ENCODE results near the gene CNTN4. TPM values are rescaled to one million over a fixed set of nuclear protein-coding genes. Genes with fewer than 3 reads are reported as not detected.

CNTN4 gene
- total and polyA plus RNA-seq, 2 donors (not counting 3 experiments of a cell fraction or from before 2014, with no cell fraction given): not detected

GRCh38 chr3:2958551-2958950 lies 859.9 kb downstream of the CNTN4 start:
- no peak for DNase-seq (ENCODE audit: low read depth, low spot score)
- no peaks in the 10 kb centered on the region for H4K20me1 ChIP-seq (replicated peaks; ENCODE audit: control insufficient read depth, extremely low read depth, insufficient read depth, low read length)
- no peaks in the 10 kb centered on the region for H3K9me1 ChIP-seq (replicated peaks; ENCODE audit: control insufficient read depth, extremely low read depth, insufficient read depth, low read length)
- H3K27me3 ChIP-seq (ENCODE audit: control insufficient read depth in 2 of 2, insufficient read depth in 2 of 2, low read length in 2 of 2): no peaks in the 10 kb centered on the region
- ChIA-PET CTCF (no interaction called here), POLR2A (no interaction called here)
- no peak overlapping the region for H3K4me3 ChIP-seq (replicated peaks in 1 of 3; ENCODE audit: insufficient read depth in 1 of 3, low read depth in 1 of 3, low read length in 3 of 3)
- TF ChIP-seq POLR2AphosphoS5 (IDR thresholded peaks at IDR 0.05; ENCODE audit: insufficient read depth, low read depth, low read length) (no peak), CTCF (IDR thresholded peaks at IDR 0.05; ENCODE audit: extremely low read depth in 1 of 2, insufficient read depth in 1 of 2, low read depth in 1 of 2, low read length in 2 of 2) (no peak), JUN (IDR thresholded peaks at IDR 0.05; ENCODE audit: borderline replicate concordance, insufficient read depth, insufficient read length, low read depth) (no peak)
- FAIRE-seq: no peak
- peaks cover 1% of the 10 kb centered on the region for H3K9me3 ChIP-seq (replicated peaks; ENCODE audit: control insufficient read depth, insufficient read depth, low read length)
- no peak overlapping the region for H3K4me2 ChIP-seq (ENCODE audit: insufficient read depth, low read length)
- no peaks in the 10 kb centered on the region for H3K4me1 ChIP-seq (ENCODE audit: control insufficient read depth, extremely low read depth, insufficient read depth, low read length)
- BruUV-seq (replicated peaks): no TSS peak
- H3K27ac ChIP-seq (ENCODE audit: insufficient read depth, low read depth, low read length): no peak overlapping the region
- H3K79me2 ChIP-seq (ENCODE audit: control insufficient read depth, insufficient read depth, low read length): no peaks in the 10 kb centered on the region
- intact Hi-C loops (cut with micrococcal nuclease): no loop called here
- H3K36me3 ChIP-seq (ENCODE audit: control insufficient read depth in 2 of 2, extremely low read depth in 1 of 2, insufficient read depth in 2 of 2, low read length in 2 of 2): no peaks in the 10 kb centered on the region
- dilution Hi-C loops (cut with MboI; ENCODE audit: extremely low pct_ligation_motif_present, low sequenced_read_pairs): no loop called here
- H2AFZ ChIP-seq (ENCODE audit: low read depth, low read length): no peak overlapping the region
- H3K9ac ChIP-seq (replicated peaks; ENCODE audit: extremely low read depth, insufficient read depth, low read length): no peak overlapping the region

- Histone ChIP-seq H3K9me1 (replicated peaks; ENCODE audit: control insufficient read depth, extremely low read depth, insufficient read depth, low read length) (no peaks in the 10 kb centered on the region), H3K4me3 (replicated peaks in 1 of 3; ENCODE audit: insufficient read depth in 1 of 3, low read depth in 1 of 3, low read length in 3 of 3) (no peak overlapping the region), H3K4me2 (ENCODE audit: insufficient read depth, low read length) (no peak overlapping the region), H3K9ac (replicated peaks; ENCODE audit: extremely low read depth, insufficient read depth, low read length) (no peak overlapping the region), H3K9me3 (replicated peaks; ENCODE audit: control insufficient read depth, insufficient read depth, low read length) (no peaks in the 10 kb centered on the region), H3K27me3 (ENCODE audit: control insufficient read depth in 2 of 2, insufficient read depth in 2 of 2, low read length in 2 of 2) (no peaks in the 10 kb centered on the region), H3K36me3 (ENCODE audit: control insufficient read depth in 2 of 2, extremely low read depth in 1 of 2, insufficient read depth in 2 of 2, low read length in 2 of 2) (no peaks in the 10 kb centered on the region), H3K27ac (ENCODE audit: insufficient read depth, low read depth, low read length) (no peak overlapping the region), H2AFZ (ENCODE audit: low read depth, low read length) (no peak overlapping the region), H3K79me2 (ENCODE audit: control insufficient read depth, insufficient read depth, low read length) (no peaks in the 10 kb centered on the region), H3K4me1 (ENCODE audit: control insufficient read depth, extremely low read depth, insufficient read depth, low read length) (no peaks in the 10 kb centered on the region), H4K20me1 (replicated peaks; ENCODE audit: control insufficient read depth, extremely low read depth, insufficient read depth, low read length) (no peaks in the 10 kb centered on the region)
- intact Hi-C loops (cut with micrococcal nuclease) (no loop called here), dilution Hi-C loops (cut with MboI; ENCODE audit: extremely low pct_ligation_motif_present, low sequenced_read_pairs) (no loop called here)
- TF ChIP-seq MYC (IDR thresholded peaks at IDR 0.05; ENCODE audit: low read depth, low read length) (no peak), MAX (IDR thresholded peaks at IDR 0.05; ENCODE audit: insufficient read depth, insufficient read length) (no peak)
- FAIRE-seq: no peak
- no TSS peak for BruUV-seq (replicated peaks)
- DNase-seq (ENCODE audit: low read depth, low spot score): no peak
- ChIA-PET POLR2A (no interaction called here), CTCF (no interaction called here)
Measured at GRCh38 chr3:2961576-2961975, 862.9 kb downstream of the CNTN4 start.

Measured in endothelial cell of umbilical vein (primary cell).